IMR-90 (cell line): Measurements from ENCODE around the gene RIC8B. TPM values are rescaled to one million over a fixed set of nuclear protein-coding genes. Genes with fewer than 3 reads are reported as not detected.

ENCODE experiments used
- ATAC-seq: fragments of 200-7000 bp; cut with Tn5 transposase; 2 replicates; pipeline ENCODE4 v1.9.1; 2020; ENCODE audit warnings: low read depth, mild to moderate bottlenecking, moderate library complexity
- BruUV-seq: library from RNA; stranded (reverse); fragments of 400-500 nt; replicated peaks from 2 replicates; lab custom pipeline; 2021; lab: Mats Ljungman, UMichigan
- CTCF ChIA-PET: fragments of 300-600 bp; formaldehyde crosslinking; extraction: SDS; loops from one replicate; lab custom pipeline; 2021; ENCODE audit warnings: antibody characterized with exemption; lab: Yijun Ruan, JAX
- POLR2A ChIA-PET: fragments of 300-600 bp; sonication (Branson Sonifier 250); formaldehyde crosslinking; loops from one replicate; lab custom pipeline; 2022; ENCODE audit warnings: antibody characterized with exemption; ENCODE audit not compliant: unreplicated experiment; lab: Charles Lee
- DNase-seq: peaks from one replicate; pipeline ENCODE4 v3.0.0; 2013
- H2AFZ ChIP-seq: replicated peaks from 2 replicates; pipeline ENCODE3; 2013; ENCODE audit warnings: low read length, mild to moderate bottlenecking; ENCODE audit not compliant: poor library complexity
- H2AK5ac ChIP-seq: 2 replicates; pipeline ENCODE4 v1.6.1; 2013; ENCODE audit warnings: low read depth, low read length, inconsistent platforms
- H2AK9ac ChIP-seq: replicated peaks from 2 replicates; pipeline ENCODE3; 2013; ENCODE audit warnings: mild to moderate bottlenecking, low read depth, low read length, moderate library complexity; ENCODE audit not compliant: poor library complexity
- H2BK120ac ChIP-seq: 2 replicates; pipeline ENCODE4 v1.6.1; 2013; ENCODE audit warnings: low read depth, low read length, inconsistent platforms
- H2BK15ac ChIP-seq: 3 replicates; pipeline ENCODE4 v1.6.1; 2013; ENCODE audit warnings: low read depth, low read length, inconsistent platforms
- H2BK20ac ChIP-seq: 2 replicates; pipeline ENCODE4 v1.6.1; 2013; ENCODE audit warnings: low read depth, mild to moderate bottlenecking, inconsistent platforms, low read length, moderate library complexity
- H2BK5ac ChIP-seq: 2 replicates; pipeline ENCODE4 v1.6.1; 2013; ENCODE audit warnings: mild to moderate bottlenecking, low read depth, low read length, inconsistent platforms; ENCODE audit not compliant: poor library complexity, severe bottlenecking
- H3K14ac ChIP-seq: replicated peaks from 2 replicates; pipeline ENCODE4 v1.6.1; 2013; ENCODE audit warnings: low read depth, low read length, inconsistent platforms
- H3K18ac ChIP-seq: 2 replicates; pipeline ENCODE4 v1.6.1; 2013; ENCODE audit warnings: low read depth, low read length, control low read depth
- H3K23ac ChIP-seq: 2 replicates; pipeline ENCODE4 v1.6.1; 2013; ENCODE audit warnings: low read depth, low read length, inconsistent platforms
- H3K27ac ChIP-seq: 2 replicates; pipeline ENCODE4 v1.5.1; 2013; ENCODE audit warnings: mild to moderate bottlenecking, control low read depth, low read length; ENCODE audit not compliant: insufficient read depth
- H3K27me3 ChIP-seq: 2 replicates; pipeline ENCODE4 v1.6.1; 2013; ENCODE audit warnings: low read length; ENCODE audit not compliant: control insufficient read depth, insufficient read depth
- H3K36me3 ChIP-seq: 2 replicates; pipeline ENCODE4 v1.6.1; 2013; ENCODE audit warnings: low read length, mixed read lengths; ENCODE audit not compliant: control insufficient read depth, insufficient read depth
- H3K4ac ChIP-seq: 2 replicates; pipeline ENCODE4 v1.6.1; 2013; ENCODE audit warnings: low read depth, low read length, inconsistent platforms
- H3K4me1 ChIP-seq: 2 replicates; pipeline ENCODE4 v1.6.1; 2013; ENCODE audit warnings: low read length, mixed read lengths; ENCODE audit not compliant: control insufficient read depth, insufficient read depth
- H3K4me2 ChIP-seq: 2 replicates; pipeline ENCODE4 v1.6.1; 2013; ENCODE audit warnings: low read depth, mild to moderate bottlenecking, control low read depth, low read length, moderate library complexity
- H3K4me3 ChIP-seq: 2 replicates; pipeline ENCODE4 v1.5.1; 2013; ENCODE audit warnings: low read depth, mild to moderate bottlenecking, control low read depth, low read length, moderate library complexity; ENCODE audit not compliant: insufficient read depth
- H3K56ac ChIP-seq: 2 replicates; pipeline ENCODE4 v1.6.1; 2013; ENCODE audit warnings: low read length, inconsistent platforms; ENCODE audit not compliant: insufficient read depth; ENCODE audit errors: extremely low read depth
- H3K79me1 ChIP-seq, 2 experiments: 2 replicates each; pipeline ENCODE4 v1.6.1; 2013; ENCODE audit warnings: low read length in 2 of 2, inconsistent platforms in 1 of 2, low read depth in 1 of 2
- H3K9ac ChIP-seq: 2 replicates; pipeline ENCODE4 v1.6.1; 2013; ENCODE audit warnings: low read depth, low read length, control low read depth
- H3K9me1 ChIP-seq: 2 replicates; pipeline ENCODE4 v1.6.1; 2013; ENCODE audit warnings: low read length, inconsistent platforms; ENCODE audit not compliant: insufficient read depth
- H3K9me3 ChIP-seq: 2 replicates; pipeline ENCODE4 v1.6.1; 2013; ENCODE audit warnings: low read length; ENCODE audit not compliant: control insufficient read depth, insufficient read depth
- H4K20me1 ChIP-seq: 2 replicates; pipeline ENCODE4 v1.6.1; 2013; ENCODE audit warnings: low read length, inconsistent platforms; ENCODE audit not compliant: insufficient read depth
- H4K5ac ChIP-seq: 2 replicates; pipeline ENCODE4 v1.6.1; 2013; ENCODE audit warnings: mild to moderate bottlenecking, low read depth, low read length, control low read depth
- H4K8ac ChIP-seq, 2 experiments: 2 replicates each; pipeline ENCODE4 v1.6.1; 2013; ENCODE audit warnings: low read depth in 2 of 2, low read length in 2 of 2, control low read depth in 1 of 2, inconsistent platforms in 1 of 2
- H4K91ac ChIP-seq: 2 replicates; pipeline ENCODE4 v1.6.1; 2013; ENCODE audit warnings: low read depth, low read length, inconsistent platforms; ENCODE audit not compliant: insufficient read depth
- BHLHE40 ChIP-seq: fragments of 150-350 bp; IDR thresholded peaks from 2 replicates; pipeline ENCODE4 v1.6.1; 2016; ENCODE audit warnings: mild to moderate bottlenecking, low read depth, low read length
- CEBPB ChIP-seq: IDR thresholded peaks from 2 replicates; pipeline ENCODE4 v1.6.1; 2012; ENCODE audit warnings: low read depth, low read length, improper control_type of control experiment
- FOS ChIP-seq: fragments of 150-350 bp; IDR thresholded peaks from 2 replicates; pipeline ENCODE4 v1.6.1; 2016; ENCODE audit warnings: low read depth, low read length
- POLR2A ChIP-seq: IDR thresholded peaks from 2 replicates; pipeline ENCODE4 v1.6.1; 2012; ENCODE audit warnings: mild to moderate bottlenecking, low read depth, low read length
- RFX5 ChIP-seq: IDR thresholded peaks from 2 replicates; pipeline ENCODE4 v1.8.0; 2012; ENCODE audit warnings: low read depth, mild to moderate bottlenecking, low read length, moderate library complexity
- WGBS, 2 experiments: methylation state at CpG; one replicate each; pipeline versions ENCODE4 v1.1.5 to v1.1.7; 2013; ENCODE audit warnings: missing lambda C conversion rate in 2 of 2; ENCODE audit not compliant: insufficient read length in 1 of 2; ENCODE audit errors: extremely low coverage in 2 of 2; 5-methylcytosine and 5-hydroxymethylcytosine counted together
- dilution Hi-C: fragments of 300-500 bp; cut with HindIII; formaldehyde crosslinking; loops from one replicate; pipeline ENCODE4 v1.14.3; 2018; ENCODE audit warnings: low sequenced_read_pairs; ENCODE audit not compliant: unreplicated experiment
- in situ Hi-C: fragments of 300-500 bp; cut with MboI; formaldehyde crosslinking; loops from 3 replicates; pipeline ENCODE4 v1.14.3; 2019; ENCODE audit warnings: low sequenced_read_pairs, inconsistent platforms, mixed read lengths
- intact Hi-C: fragments of 100-400 bp; cut with micrococcal nuclease; formaldehyde crosslinking; loops from 2 replicates; pipeline ENCODE4 v1.10.0; 2022
- polyA plus RNA-seq, 3 experiments: library from polyadenylated mRNA; depleted of rRNA; stranded (reverse); fragments of >200 nt; gene quantifications; 2 replicates each; pipeline ENCODE4 v1.2.3, GENCODE V29; 2012; ENCODE audit warnings: low replicate concordance in 1 of 3
- total RNA-seq: library from RNA; depleted of rRNA; stranded (reverse); fragments of >200 nt; gene quantifications from 2 replicates; pipeline ENCODE4 v1.2.3, GENCODE V29; 2012
- TF ChIP-seq, protein P1 (sequence below): conservative IDR thresholded peaks from 2 replicates; pipeline ENCODE4 v1.5.1; 2012; ENCODE audit warnings: mild to moderate bottlenecking, low read depth, low read length, improper control_type of control experiment

Gene RIC8B
- total and polyA plus RNA-seq, 2 of the 4 experiments (the other 2 are of a cell fraction): 5.5 to 19.5 TPM

DNA sequence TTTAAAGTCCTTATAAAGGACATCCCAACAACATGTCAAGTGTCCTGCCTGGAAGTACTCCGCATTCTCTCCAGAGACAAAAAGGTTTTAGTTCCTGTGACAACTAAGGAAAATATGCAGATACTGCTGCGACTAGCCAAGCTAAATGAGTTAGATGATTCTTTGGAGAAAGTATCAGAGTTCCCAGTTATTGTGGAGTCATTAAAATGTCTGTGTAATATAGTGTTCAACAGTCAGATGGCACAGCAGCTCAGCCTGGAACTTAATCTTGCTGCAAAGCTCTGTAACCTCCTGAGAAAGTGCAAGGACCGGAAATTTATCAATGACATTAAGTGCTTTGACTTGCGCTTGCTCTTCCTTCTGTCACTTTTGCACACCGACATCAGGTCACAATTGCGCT is 40.2 kb downstream of the RIC8B start:
- no peak overlapping the region for H2AK5ac ChIP-seq
- no peak for TF ChIP-seq RFX5
- TF ChIP-seq FOS: no peak
- TF ChIP-seq BHLHE40: no peak
- TF ChIP-seq POLR2A: no peak
- TF ChIP-seq CEBPB: no peak
- TF ChIP-seq, protein P1, sequence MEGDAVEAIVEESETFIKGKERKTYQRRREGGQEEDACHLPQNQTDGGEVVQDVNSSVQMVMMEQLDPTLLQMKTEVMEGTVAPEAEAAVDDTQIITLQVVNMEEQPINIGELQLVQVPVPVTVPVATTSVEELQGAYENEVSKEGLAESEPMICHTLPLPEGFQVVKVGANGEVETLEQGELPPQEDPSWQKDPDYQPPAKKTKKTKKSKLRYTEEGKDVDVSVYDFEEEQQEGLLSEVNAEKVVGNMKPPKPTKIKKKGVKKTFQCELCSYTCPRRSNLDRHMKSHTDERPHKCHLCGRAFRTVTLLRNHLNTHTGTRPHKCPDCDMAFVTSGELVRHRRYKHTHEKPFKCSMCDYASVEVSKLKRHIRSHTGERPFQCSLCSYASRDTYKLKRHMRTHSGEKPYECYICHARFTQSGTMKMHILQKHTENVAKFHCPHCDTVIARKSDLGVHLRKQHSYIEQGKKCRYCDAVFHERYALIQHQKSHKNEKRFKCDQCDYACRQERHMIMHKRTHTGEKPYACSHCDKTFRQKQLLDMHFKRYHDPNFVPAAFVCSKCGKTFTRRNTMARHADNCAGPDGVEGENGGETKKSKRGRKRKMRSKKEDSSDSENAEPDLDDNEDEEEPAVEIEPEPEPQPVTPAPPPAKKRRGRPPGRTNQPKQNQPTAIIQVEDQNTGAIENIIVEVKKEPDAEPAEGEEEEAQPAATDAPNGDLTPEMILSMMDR: no peak
- no peak overlapping the region for H2BK120ac ChIP-seq
- H2AFZ ChIP-seq: no peak overlapping the region
- no peaks in the 10 kb centered on the region for H3K9me3 ChIP-seq
- no peak overlapping the region for H3K27ac ChIP-seq
- H3K79me1 ChIP-seq: peaks cover 3 to 4% of the 10 kb centered on the region in 2 experiments; a peak in 2 of 4 replicates
- H4K91ac ChIP-seq: no peak overlapping the region
- no peaks in the 10 kb centered on the region for H3K4me1 ChIP-seq
- ATAC-seq: no peak
- H3K4ac ChIP-seq: no peak overlapping the region
- in situ Hi-C loops: no loop called here
- no peak overlapping the region for H3K18ac ChIP-seq
- WGBS, 2 experiments: 98% methylated on average over 3 of the region's 6 CpGs; no CpG with 5 or more reads in 1 of the 2 experiments
- H4K20me1 ChIP-seq: no peaks in the 10 kb centered on the region
- H3K9me1 ChIP-seq: no peaks in the 10 kb centered on the region; the same call in 1 of the 2 replicates
- H3K56ac ChIP-seq: no peak overlapping the region
- no peak overlapping the region for H3K14ac ChIP-seq
- dilution Hi-C loops: no loop called here
- no peak for DNase-seq
- no peaks in the 10 kb centered on the region for H3K27me3 ChIP-seq
- H4K8ac ChIP-seq: no peak overlapping the region
- no peak overlapping the region for H2BK15ac ChIP-seq
- no peak overlapping the region for H3K4me3 ChIP-seq
- H3K36me3 ChIP-seq: peaks cover 4% of the 10 kb centered on the region
- H3K9ac ChIP-seq: no peak overlapping the region
- no peak overlapping the region for H4K5ac ChIP-seq
- BruUV-seq: no TSS peak
- CTCF ChIA-PET: interaction anchor here (0.7 kb wide), 1 partner anchor 39 kb away, joined by 3 read pairs; no protein-coding TSS in a partner anchor
- no peak overlapping the region for H3K23ac ChIP-seq
- H3K4me2 ChIP-seq: no peak overlapping the region
- POLR2A ChIA-PET: no interaction called here
- no peak overlapping the region for H2BK5ac ChIP-seq
- no peak overlapping the region for H2AK9ac ChIP-seq
- intact Hi-C loops: no loop called here
- no peak overlapping the region for H2BK20ac ChIP-seq
